ENCODE measurements around the gene ADGRD2. TPM values are rescaled to one million over a fixed set of nuclear protein-coding genes. Genes with fewer than 3 reads are reported as not detected.

Gene ADGRD2
- polyA plus RNA-seq, 1 donor (not counting 4 experiments of a cell fraction or from before 2014, with no cell fraction given) = not detected

- no peak for DNase-seq (ENCODE audit: low read depth, low spot score)
- Histone ChIP-seq H3K9me3 (ENCODE audit: control insufficient read depth, low read depth, low read length) (no peaks in the 10 kb centered on the region), H4K20me1 (ENCODE audit: control insufficient read depth, extremely low read depth, insufficient read depth, low read length) (peaks cover 2% of the 10 kb centered on the region), H3K4me2 (ENCODE audit: control insufficient read depth, extremely low read depth, insufficient read depth, low read depth, low read length) (peak overlapping the region; percentile 45), H2AFZ (ENCODE audit: control insufficient read depth, low read length) (no peak overlapping the region), H3K4me3 (ENCODE audit: control insufficient read depth in 2 of 3, extremely low read depth in 1 of 3, insufficient read depth in 2 of 3, low read depth in 1 of 3, low read length in 3 of 3) (no peak overlapping the region), H3K9ac (ENCODE audit: control insufficient read depth, extremely low read depth, insufficient read depth, low read length) (no peak overlapping the region), H3K36me3 (ENCODE audit: control insufficient read depth in 2 of 2, extremely low read depth in 1 of 2, insufficient read depth in 2 of 2, low read length in 2 of 2) (no peaks in the 10 kb centered on the region), H3K27ac (ENCODE audit: control insufficient read depth, insufficient read depth, low read length) (no peak overlapping the region), H3K27me3 (ENCODE audit: control insufficient read depth, extremely low read depth, insufficient read depth, low read length) (peaks cover 37% of the 10 kb centered on the region), H3K4me1 (ENCODE audit: control insufficient read depth, extremely low read depth, insufficient read depth, low read length) (no peaks in the 10 kb centered on the region), H3K79me2 (ENCODE audit: control insufficient read depth, insufficient read depth, low read length) (no peaks in the 10 kb centered on the region), H3K9me1 (ENCODE audit: control insufficient read depth, extremely low read depth, insufficient read depth, low read length) (no peaks in the 10 kb centered on the region)
- FAIRE-seq = no peak
- TF ChIP-seq CTCF (optimal IDR thresholded peaks at IDR 0.05 in 1 of 3, IDR thresholded peaks at IDR 0.05 in 1 of 3, conservative IDR thresholded peaks at IDR 0.05 in 1 of 3; ENCODE audit: extremely low read depth in 1 of 3, insufficient read depth in 2 of 3, low read length in 3 of 3) (no peak), EZH2 (IDR thresholded peaks at IDR 0.05; ENCODE audit: low read length) (no peak)
- dilution Hi-C loops (cut with MboI; ENCODE audit: extremely low pct_ligation_motif_present, low sequenced_read_pairs) = no loop called here
These were observed 27.0 kb downstream of the ADGRD2 start for GRCh38 chr9:124477211-124477647.

DNA sequence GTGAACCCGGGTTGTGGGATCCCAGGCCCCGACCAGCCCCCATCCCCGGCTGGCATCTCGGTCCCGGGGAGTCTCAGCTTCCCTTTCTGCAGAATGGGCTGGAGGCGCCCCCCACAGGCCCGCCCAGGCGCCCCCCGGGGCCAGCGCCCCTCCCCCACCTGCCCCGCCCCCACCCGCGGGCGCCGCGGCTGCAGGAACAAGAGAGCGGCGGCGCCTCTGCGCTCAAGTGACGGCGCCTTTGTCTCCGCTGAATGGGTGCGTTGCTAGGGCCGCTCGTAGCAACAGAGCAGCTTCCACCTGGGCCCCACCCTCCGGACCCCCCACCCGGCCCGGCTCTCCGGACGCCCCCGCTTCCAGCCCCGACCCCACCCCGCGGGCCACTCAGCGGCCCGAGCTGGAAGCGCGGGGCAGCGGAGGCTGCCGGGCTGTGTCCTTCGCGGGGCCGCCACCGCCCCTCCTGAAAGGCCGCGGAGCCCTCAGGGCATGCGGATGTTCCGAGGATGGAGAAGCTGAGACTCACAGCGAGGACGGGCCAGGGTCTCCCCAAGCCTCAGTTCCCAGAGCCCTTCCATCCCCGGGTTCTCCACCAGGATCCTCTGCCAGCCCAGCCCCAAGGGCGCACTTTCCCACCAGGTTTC is 27.5 kb downstream of the ADGRD2 start:
- DNase-seq (ENCODE audit: low read depth, low spot score) (no peak), FAIRE-seq (no peak)
- H2AFZ ChIP-seq (ENCODE audit: control insufficient read depth, low read length) = no peak overlapping the region
- no peaks in the 10 kb centered on the region for H3K79me2 ChIP-seq (ENCODE audit: control insufficient read depth, insufficient read depth, low read length)
- TF ChIP-seq EZH2 (IDR thresholded peaks at IDR 0.05; ENCODE audit: low read length) = peak; percentile 24
- no peak for TF ChIP-seq CTCF (optimal IDR thresholded peaks at IDR 0.05 in 1 of 3, IDR thresholded peaks at IDR 0.05 in 1 of 3, conservative IDR thresholded peaks at IDR 0.05 in 1 of 3; ENCODE audit: extremely low read depth in 1 of 3, insufficient read depth in 2 of 3, low read length in 3 of 3)
- no peak overlapping the region for H3K27ac ChIP-seq (ENCODE audit: control insufficient read depth, insufficient read depth, low read length)
- dilution Hi-C loops (cut with MboI; ENCODE audit: extremely low pct_ligation_motif_present, low sequenced_read_pairs) = no loop called here
- H3K4me1 ChIP-seq (ENCODE audit: control insufficient read depth, extremely low read depth, insufficient read depth, low read length) = no peaks in the 10 kb centered on the region
- no peaks in the 10 kb centered on the region for H3K9me3 ChIP-seq (ENCODE audit: control insufficient read depth, low read depth, low read length)
- peaks cover 2% of the 10 kb centered on the region for H4K20me1 ChIP-seq (ENCODE audit: control insufficient read depth, extremely low read depth, insufficient read depth, low read length)
- peak overlapping the region; percentile 45 for H3K4me2 ChIP-seq (ENCODE audit: control insufficient read depth, extremely low read depth, insufficient read depth, low read depth, low read length)
- no peak overlapping the region for H3K9ac ChIP-seq (ENCODE audit: control insufficient read depth, extremely low read depth, insufficient read depth, low read length)
- peaks cover 37% of the 10 kb centered on the region for H3K27me3 ChIP-seq (ENCODE audit: control insufficient read depth, extremely low read depth, insufficient read depth, low read length)
- no peaks in the 10 kb centered on the region for H3K36me3 ChIP-seq (ENCODE audit: control insufficient read depth in 2 of 2, extremely low read depth in 1 of 2, insufficient read depth in 2 of 2, low read length in 2 of 2)
- H3K4me3 ChIP-seq (ENCODE audit: control insufficient read depth in 2 of 3, extremely low read depth in 1 of 3, insufficient read depth in 2 of 3, low read depth in 1 of 3, low read length in 3 of 3) = no peak overlapping the region
- no peaks in the 10 kb centered on the region for H3K9me1 ChIP-seq (ENCODE audit: control insufficient read depth, extremely low read depth, insufficient read depth, low read length)

Measured in keratinocyte (primary cell).